ENCODE results near the gene TSPO.

- TF ChIP-seq CTCF (IDR thresholded peaks at IDR 0.05), result no peak
- TF ChIP-seq POLR2A (IDR thresholded peaks at IDR 0.05), result no peak
These were observed 22.4 kb upstream of the TSPO start for GRCh38 chr22:43128928-43129424.
